ENCODE data around the gene MT1E.

Gene MT1E

DNA sequence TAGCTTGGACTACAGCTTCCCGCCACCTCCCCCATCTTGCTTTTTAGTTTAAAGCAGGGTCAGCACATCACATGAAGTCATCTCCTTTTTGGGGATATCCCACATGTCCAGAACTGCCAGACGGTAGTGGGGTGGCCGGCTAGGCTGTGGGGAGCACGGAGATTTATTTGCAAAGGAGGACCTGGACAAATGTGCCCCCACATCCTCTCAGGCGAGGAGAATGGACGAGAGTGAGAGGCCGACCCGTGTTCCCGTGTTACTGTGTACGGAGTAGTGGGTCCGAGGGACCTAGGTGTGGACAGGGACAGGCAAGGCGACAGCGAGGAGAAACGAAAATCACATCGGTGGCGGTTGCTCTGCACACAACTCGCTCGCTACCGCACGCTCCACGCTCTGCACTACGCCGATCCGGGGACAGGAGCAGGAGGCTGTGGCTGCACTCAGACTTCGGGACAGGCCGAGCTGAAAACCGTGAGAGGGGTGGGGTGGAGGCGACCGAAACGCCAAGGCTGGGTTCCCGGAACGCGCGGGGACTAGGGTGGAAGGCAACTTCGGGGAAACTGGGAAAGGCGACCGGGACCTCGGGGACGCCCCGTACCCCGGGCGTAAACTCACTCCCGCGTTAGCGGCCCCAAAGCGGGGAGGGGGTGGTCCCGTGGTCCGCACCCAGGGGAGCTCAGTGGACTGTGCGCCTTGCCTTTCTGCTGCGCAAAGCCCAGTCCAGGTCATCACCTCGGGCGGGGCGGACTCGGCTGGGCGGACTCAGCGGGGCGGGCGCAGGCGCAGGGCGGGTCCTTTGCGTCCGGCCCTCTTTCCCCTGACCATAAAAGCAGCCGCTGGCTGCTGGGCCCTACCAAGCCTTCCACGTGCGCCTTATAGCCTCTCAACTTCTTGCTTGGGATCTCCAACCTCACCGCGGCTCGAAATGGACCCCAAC is 12.5 kb downstream of the MT1E start, which contains the start of gene MT1A:
Gene MT1A (plus strand): TSS at position 853 of the 937 bp plus-strand sequence. CDS start 73 bp downstream, at position 926.
- TF ChIP-seq, protein P1, sequence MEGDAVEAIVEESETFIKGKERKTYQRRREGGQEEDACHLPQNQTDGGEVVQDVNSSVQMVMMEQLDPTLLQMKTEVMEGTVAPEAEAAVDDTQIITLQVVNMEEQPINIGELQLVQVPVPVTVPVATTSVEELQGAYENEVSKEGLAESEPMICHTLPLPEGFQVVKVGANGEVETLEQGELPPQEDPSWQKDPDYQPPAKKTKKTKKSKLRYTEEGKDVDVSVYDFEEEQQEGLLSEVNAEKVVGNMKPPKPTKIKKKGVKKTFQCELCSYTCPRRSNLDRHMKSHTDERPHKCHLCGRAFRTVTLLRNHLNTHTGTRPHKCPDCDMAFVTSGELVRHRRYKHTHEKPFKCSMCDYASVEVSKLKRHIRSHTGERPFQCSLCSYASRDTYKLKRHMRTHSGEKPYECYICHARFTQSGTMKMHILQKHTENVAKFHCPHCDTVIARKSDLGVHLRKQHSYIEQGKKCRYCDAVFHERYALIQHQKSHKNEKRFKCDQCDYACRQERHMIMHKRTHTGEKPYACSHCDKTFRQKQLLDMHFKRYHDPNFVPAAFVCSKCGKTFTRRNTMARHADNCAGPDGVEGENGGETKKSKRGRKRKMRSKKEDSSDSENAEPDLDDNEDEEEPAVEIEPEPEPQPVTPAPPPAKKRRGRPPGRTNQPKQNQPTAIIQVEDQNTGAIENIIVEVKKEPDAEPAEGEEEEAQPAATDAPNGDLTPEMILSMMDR (IDR thresholded peaks at IDR 0.05; ENCODE audit: control insufficient read depth, extremely low read depth, insufficient read depth) = no peak
- H3K4me3 ChIP-seq (ENCODE audit: low read depth, low read length) = no peak within 1 kb of the TSS
- no peak for DNase-seq (ENCODE audit: low read depth)

DNA sequence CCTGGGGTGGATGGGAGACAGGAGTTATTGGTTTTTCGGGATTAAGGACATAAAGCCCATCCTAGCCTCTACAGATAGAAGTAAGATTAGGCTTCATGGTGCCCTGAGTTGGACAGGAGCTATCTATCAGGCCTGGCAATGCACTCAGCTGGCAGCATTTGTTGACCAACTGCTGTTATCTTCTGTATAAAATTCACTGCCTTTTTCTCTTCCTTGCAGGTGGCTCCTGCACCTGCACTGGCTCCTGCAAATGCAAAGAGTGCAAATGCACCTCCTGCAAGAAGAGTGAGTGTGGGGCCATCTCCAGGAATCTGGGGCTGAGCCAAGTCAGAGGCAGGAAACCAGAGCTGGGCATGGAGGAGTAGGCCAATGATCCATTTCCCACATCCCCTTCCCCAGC is 13.5 kb downstream of the MT1E start:
- TF ChIP-seq, protein P1 (IDR thresholded peaks at IDR 0.05; ENCODE audit: control insufficient read depth, extremely low read depth, insufficient read depth) = no peak
- H3K4me3 ChIP-seq (ENCODE audit: low read depth, low read length) = no peak overlapping the region
- DNase-seq (ENCODE audit: low read depth) = peak; percentile 42

DNA sequence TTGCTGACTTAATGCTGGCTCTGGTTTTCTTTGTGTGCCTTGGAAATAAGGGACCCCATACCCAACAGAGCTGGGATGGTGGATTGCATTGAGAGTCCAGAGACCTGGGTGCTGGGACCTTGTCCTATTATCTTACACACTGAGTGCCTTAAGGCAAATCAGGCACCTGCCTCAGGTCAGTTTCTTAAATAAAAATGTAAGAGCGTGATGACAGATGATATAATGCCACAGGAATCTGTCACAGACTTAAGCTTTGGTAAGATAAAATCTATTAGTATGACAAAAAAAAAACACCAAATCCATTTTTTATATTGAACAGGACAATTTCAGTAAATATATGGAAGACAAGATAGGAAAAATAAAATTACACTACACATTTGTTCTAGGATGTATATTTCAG is 14.5 kb downstream of the MT1E start:
- DNase-seq (ENCODE audit: low read depth) = no peak
- TF ChIP-seq, protein P1 (IDR thresholded peaks at IDR 0.05; ENCODE audit: control insufficient read depth, extremely low read depth, insufficient read depth) = no peak
- no peak overlapping the region for H3K4me3 ChIP-seq (ENCODE audit: low read depth, low read length)

DNA sequence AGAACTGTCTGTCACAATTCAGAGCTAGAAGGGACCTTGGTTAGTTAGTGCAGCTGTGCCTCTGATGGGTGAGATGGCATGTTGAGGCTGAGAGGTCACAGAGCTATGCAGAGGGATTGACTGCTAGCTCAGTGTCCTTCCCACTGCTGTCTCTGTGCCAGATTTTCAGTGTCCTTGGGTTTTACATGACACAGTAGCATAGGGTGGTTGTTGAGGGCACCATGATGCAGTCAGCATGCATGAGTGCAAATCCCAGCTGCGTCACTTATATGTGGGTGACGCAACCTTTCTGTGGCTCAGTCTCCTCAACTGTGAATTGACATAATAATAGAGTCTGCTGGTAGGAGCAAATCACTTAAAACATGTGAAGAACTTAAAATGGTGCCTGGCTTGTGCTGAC is 15.6 kb downstream of the MT1E start:
- H3K4me3 ChIP-seq (ENCODE audit: low read depth, low read length) = no peak overlapping the region
- TF ChIP-seq, protein P1 (IDR thresholded peaks at IDR 0.05; ENCODE audit: control insufficient read depth, extremely low read depth, insufficient read depth) = no peak
- no peak for DNase-seq (ENCODE audit: low read depth)

DNA sequence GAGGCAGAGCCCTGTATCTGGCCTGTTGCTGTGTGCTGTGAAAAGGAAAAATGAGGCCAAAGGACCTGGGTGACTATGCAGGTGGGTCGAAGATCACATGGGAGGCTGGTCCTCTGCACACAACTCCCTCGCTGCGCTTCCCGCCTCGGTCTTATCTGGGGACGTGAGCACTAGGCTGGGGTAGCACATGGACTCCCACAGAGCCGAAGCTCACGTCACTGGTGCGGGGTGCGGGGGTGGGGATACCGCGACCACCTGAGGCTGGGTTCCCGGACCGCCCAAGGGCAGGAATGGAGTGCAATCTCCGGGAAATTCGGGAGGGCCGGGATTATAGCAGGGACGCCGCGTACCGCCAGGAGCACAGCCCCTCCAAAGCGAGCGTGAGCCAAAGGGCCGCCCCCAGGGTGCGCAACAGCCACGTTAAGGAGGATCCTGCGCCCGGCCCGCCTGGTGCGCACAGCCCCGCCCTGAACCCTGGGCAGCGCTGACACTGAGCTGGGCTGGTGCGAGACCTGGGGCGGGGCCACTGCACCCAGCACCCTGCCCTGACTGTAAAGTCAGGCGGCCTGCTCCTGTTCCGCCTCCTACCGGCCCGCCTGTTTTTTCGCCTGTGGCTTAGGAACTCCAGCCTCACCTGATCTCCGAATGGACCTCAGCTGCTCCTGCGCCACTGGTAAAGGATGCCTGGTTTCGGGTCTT is 17.6 kb downstream of the MT1E start:
- TF ChIP-seq, protein P1 (IDR thresholded peaks at IDR 0.05; ENCODE audit: control insufficient read depth, extremely low read depth, insufficient read depth) = peak; percentile 58
- peak overlapping the region; percentile 40 for H3K4me3 ChIP-seq (ENCODE audit: low read depth, low read length)
- peak; percentile 63 for DNase-seq (ENCODE audit: low read depth)

DNA sequence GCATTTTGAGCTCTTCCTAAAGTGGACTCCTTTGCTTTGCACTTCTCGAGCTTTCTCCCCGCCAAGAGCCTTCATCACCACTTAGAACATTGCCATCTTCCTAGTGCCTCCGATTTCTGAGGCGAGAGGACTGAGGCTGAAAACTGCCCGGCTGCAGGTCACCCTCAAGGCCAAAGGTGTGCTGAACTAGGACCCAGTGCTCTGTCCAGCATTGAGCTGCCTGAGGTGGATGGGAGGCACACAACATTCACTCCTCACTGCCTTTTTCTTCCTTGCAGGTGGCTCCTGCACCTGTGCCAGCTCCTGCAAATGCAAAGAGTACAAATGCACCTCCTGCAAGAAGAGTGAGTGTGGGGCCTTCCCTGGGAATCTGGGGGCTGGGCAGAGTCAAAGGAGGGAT is 18.3 kb downstream of the MT1E start:
- TF ChIP-seq, protein P1 (IDR thresholded peaks at IDR 0.05; ENCODE audit: control insufficient read depth, extremely low read depth, insufficient read depth) = no peak
- peak overlapping the region; percentile 40 for H3K4me3 ChIP-seq (ENCODE audit: low read depth, low read length)
- no peak for DNase-seq (ENCODE audit: low read depth)

Measured in LNCaP clone FGC (cell line).